SHP77 (cell line): ENCODE results near the gene OSBPL1A.

ENCODE experiments used
- DNase-seq, 2 experiments: peaks; one replicate each; lab custom pipeline; 2025; lab: John Stamatoyannopoulos, UW

OSBPL1A gene

DNA sequence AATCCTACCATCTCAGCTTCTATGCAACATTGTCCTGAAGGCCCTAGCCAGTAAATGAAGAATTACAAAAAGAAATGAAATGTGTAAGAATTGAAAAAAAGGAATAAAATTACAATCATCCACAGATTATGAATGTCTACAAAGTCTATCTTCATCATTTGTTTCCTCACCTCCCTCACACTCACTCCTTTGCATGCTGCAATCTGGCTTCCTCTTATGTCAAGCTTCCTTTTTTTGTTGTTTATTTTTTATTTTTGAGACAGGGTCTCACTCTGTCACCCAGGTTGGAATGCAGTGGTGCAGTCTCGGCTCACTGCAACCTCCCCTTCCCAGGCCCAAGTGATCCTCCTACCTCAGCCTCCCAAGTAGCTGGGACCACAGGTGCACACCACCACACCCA lies 129.7 kb downstream of the OSBPL1A start:
- DNase-seq = no peak

DNA sequence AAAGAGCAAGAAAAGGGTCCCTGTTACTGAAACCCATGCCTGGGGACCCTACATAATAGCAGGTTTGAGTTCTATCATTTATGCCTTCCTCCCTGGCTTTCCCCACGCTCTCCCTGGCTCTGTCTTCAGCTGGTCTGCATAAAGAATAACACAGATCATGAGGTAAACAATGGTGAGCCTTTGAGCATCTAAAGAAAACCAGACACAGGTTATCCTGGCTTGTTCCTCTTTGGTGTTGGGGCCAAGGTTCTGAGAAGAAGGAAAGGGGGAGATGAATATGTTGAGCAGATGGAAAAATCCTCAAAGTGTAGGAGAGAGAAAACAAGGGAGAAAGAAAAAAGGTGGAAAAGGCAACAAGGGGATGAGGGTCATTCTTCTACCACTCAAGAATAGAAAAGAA lies 131.5 kb downstream of the OSBPL1A start:
- DNase-seq = no peak

DNA sequence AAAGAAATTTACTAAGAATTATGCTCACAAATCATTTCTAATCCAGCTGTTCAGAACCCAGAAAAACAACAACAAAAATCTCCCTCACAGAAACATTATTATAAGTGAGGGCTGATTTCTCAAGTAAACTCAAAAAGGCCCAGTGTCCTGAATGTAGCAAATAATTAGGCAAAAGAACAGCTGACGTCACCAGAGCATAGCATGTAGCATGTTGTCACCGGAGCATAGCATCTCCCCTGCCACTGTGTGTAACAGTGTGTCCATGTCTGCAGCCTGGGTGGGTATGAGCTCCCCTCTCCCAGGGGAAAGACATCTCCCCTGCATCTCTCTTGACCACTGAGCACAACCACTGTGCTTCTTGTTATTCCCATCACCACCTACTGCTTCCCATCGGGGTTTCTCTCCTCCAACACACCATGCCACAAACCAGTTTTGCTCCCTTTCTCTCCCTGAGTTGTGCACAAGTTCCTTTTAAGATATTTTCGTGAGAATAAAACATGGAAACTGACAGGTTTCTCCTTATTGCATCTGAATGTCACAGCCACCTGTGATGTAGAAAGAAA lies 132.0 kb downstream of the OSBPL1A start:
- DNase-seq = no peak

DNA sequence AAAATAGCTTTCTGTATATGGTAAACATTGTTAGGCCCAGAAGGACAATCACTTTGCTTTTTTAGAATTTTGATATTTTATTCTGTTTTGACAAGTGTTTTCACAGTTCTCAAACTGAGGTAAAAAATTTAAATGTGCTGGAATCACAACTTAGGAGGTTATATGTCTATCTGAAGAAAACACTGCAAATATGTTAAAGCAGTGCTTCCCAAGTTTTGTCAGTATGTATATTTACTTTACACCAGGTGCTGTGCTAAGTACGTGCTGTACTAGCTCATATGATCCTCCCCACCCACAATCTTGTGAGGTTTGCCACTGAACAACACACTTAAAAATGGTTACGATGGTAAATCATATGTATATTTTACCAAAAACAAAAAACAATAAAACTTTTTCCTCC lies 134.6 kb downstream of the OSBPL1A start:
- no peak for DNase-seq

DNA sequence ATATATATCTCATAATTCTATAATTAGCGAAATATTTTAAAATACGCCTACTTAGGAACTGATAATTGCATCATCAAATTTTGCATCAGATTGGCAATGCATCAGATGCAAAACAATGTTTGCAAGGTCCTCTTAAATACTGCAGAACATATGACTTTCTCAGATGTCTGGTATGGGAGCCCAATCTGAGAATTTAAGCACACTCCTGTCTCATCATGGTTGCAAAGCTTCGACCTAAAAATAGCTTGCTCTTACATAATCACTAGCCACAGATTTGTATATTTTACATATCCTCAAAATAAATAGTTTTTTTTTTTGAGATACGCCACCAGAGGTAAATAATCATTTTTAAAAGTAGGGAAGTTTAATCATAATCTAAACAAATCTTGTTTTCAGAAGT lies 135.5 kb downstream of the OSBPL1A start:
- no peak for DNase-seq

DNA sequence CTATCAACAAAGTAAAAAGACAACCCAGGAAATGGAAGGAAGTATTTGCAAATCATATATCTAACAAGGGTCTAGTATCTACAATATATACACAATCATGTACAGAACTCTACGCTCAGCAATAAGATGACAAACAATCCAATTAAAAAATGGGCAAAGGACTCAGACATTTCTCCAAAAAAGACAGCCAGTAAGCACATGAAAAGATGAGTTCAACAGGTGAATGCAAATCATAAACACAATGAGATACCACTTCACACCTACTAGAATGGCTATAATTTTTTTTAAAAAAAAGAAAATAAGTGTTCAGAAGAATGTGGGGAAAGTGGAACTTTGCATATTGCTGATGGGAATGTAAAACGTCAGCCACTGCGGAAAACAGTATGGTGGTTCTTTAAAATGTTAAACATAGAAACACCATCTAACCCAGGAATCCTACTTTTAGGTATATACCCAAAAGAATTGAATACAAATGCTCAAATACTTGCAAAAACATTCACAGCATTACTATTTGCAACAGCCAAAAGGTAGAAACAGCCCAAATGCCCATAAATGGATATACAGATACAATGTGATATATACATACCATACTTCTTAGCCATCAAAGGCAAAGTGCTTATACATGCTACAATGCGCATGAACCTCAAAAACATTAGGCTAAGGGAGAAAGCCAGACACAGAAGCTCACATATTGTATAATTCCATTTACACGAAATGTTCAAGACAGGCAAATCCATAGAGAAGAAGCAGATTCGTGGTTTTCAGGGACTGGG lies 137.6 kb downstream of the OSBPL1A start:
- DNase-seq = no peak

DNA sequence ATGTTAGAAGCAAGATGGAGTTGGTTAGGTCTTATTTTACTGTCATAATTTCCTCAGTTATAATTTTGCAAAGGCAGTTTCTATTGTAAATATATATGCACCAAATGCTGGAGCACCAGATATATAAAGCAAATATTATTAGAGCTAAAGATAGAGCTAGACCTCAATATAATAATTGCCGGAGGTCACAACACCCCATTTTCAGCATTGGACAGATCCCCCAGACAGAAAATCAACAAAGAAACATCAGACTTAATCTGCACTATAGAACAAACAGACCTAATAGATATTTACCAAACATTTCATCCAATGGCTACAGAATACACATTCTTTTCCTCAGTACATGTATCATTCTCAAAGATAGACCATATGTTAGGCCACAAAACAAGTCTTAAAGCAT lies 143.6 kb downstream of the OSBPL1A start:
- no peak for DNase-seq

DNA sequence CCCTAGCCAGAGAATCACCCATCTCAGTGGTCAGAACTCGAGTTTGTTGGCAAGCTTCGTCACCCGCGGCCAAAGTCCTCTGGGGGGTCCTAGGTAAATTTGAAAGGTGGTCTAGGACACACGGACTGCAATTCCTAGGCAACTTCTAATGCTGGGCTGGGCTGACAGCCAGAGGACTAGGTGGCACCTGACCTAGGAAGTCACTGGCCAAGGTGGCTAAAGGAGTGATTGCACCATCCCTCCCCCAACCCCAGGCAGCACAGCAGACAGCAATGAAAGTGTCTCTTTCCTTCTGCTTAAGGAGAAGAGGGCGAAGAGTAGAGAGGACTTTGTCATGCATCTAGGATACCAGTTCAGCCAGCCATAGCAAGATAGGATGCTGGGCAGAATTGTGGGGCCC lies 147.9 kb downstream of the OSBPL1A start:
- no peak for DNase-seq

DNA sequence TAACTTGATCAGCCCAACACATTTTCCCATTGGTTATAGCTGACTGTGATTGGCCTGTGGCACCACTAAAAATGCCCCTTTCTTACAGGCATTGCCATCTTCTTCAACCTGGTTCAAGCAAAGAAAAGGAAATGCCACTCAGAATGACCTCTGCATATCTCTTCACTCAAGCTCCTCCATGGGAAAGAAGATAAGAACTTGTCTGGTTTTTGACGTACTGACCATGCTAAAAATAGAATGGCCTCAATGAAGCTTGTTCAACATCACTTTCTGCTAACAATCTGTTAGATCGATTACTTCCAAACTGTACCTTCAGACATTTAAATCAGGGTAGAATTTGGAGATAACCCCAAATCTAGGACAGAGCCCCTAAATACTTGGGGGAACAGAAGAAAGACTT lies 149.3 kb downstream of the OSBPL1A start:
- no peak for DNase-seq

DNA sequence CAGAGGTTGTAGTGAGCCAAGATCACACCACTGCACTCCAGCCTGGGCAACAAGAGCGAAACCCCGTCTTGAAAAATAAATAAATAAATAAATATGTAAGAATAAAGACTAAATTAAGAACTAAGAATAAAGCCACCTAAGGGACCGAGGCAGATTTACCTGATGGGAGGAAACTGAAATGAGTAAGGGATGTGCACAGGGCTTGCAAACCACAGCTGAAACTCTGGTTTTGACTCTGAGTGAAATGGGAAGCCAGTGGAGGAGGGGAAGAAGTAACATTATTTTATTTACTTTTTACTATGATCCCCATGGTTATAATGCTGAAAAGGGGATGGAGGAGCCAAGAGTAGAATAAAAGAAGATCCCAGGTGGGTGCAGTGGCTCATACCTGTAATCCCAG lies 151.5 kb downstream of the OSBPL1A start:
- DNase-seq = no peak

DNA sequence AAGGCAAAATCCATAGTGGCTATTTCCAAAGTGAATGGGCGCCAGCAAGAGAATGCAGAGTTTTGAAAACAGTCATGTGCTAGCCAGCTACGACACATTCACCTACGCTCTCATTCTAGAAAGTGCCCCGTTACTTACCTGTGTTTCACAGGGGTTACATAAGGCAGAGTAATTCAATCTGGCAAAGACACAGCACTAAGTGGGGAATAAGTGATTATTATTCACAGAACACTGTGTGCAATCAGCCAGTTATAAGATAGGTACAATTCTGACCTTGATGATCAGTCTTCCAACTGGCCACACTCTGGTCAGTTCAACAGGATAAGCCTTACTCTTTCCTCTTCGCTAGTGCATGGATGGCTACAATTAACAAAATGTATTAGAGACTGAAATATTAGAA lies 152.9 kb downstream of the OSBPL1A start:
- no peak for DNase-seq

DNA sequence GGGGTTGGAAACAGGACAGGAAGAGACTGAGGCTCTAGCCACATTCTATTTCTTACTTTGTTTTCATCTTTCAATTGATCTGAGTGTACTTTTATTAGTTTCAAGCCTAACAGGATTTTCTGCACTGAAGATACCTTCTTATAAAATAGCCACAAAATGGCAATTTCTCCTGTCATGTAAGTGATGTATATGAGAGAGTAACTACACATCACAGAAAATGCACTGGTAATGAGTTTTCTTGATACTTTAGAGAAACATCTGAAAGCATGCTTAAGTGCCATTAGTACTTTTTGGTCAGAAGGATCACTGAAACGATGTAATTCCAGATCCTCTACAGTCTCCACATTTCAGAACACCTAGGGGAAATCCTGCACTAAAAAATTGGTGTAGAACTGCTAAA lies 153.9 kb downstream of the OSBPL1A start:
- no peak for DNase-seq

DNA sequence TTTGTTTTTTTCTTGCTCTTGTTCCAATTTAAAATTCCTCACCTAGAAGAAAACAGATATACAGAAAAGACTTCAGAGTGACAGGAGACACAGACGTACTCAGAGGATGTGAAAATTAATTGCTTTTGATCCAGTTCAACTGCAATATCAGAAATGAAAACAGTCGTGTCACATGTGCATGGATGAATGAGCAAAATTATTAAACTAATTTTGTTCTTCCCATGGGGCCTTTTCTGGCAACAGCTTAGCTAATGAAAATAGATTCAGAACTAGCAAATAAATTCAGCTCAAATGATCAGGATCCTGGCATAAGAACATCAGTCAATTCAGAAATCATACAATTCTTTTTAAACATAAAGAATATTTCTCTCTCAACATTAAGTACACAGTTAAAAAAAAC lies 158.3 kb downstream of the OSBPL1A start:
- no peak for DNase-seq

DNA sequence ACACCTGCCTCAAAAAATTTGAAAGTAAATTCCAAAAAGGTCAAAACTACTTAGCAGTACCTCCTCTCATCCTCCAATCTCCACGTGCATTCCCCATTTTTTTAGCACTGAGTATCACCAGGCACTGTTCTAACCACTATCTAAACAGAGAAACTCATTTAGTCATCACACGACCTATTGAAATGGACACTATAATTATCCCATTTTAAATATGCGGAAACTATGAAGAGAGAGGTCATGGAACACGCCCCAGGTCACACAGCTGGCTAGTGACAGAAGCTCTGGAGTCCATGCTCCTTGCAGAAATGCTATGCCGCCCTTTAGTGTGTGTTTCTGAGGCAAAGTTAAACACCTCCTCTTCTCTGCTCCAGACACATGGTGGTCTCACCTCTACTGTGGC lies 159.2 kb downstream of the OSBPL1A start:
- DNase-seq = no peak

DNA sequence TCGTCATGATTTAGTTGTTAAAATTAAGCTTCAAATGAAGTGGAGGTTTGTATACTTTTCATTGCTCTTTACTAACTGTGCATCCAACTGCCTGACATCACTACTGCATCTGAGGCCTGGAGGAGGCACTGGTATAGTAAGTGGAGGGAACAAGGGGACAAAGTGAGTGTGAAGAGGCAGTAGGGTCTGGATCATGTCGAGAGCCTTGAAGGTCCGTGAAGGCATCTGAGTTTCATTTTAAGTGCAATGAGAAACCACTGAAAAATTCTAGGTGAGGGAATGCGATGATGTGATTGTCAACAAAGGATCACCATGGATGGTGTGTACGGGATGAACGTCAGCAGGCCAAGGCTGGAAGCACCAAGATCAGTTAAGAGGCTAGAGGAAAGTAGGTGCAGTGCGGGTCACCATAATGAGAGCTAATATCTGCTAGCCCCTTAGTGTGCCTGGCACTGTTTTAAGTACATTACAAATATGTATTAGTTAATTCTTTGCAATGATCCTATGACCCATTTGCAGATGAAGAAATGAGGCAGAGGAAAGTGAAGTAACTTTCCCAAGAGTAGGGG lies 162.7 kb downstream of the OSBPL1A start:
- DNase-seq = no peak

DNA sequence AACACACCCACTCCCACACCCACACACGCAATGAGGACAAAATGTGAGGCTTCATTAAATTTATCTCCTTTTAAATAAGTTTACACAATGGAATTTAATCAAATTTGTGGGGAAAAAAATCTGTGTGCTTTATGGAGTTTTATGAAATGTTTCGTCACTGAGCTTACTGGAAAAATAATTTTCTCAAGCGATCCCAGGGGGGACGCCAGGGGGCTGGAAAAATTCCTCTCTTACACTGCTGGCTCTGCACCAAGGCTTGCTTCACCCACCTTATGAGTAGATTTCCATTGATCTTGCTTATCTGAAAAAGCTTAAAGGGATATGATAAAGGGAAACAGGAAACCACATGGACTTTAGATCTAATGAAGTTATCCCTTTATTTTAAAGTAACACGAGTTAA lies 163.3 kb downstream of the OSBPL1A start:
- no peak for DNase-seq

DNA sequence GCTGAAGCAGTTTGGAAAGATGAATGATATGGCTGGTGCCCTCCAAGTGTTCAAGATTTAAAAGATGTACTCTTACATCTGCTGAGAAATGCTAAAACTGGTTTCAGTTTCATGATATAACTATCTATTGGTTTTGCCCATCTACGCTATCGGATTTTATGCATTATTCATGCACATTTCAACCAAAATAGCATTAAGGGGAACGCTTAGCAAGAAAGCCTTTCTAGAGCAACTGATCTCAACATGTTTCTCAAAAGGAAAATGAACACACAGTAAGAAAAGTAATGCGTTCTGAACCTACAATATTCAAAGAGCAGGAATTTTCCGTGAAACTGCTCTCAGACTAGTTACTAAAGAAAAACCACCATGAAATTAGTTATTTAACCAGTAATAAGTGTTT lies 164.8 kb downstream of the OSBPL1A start:
- DNase-seq = no peak

DNA sequence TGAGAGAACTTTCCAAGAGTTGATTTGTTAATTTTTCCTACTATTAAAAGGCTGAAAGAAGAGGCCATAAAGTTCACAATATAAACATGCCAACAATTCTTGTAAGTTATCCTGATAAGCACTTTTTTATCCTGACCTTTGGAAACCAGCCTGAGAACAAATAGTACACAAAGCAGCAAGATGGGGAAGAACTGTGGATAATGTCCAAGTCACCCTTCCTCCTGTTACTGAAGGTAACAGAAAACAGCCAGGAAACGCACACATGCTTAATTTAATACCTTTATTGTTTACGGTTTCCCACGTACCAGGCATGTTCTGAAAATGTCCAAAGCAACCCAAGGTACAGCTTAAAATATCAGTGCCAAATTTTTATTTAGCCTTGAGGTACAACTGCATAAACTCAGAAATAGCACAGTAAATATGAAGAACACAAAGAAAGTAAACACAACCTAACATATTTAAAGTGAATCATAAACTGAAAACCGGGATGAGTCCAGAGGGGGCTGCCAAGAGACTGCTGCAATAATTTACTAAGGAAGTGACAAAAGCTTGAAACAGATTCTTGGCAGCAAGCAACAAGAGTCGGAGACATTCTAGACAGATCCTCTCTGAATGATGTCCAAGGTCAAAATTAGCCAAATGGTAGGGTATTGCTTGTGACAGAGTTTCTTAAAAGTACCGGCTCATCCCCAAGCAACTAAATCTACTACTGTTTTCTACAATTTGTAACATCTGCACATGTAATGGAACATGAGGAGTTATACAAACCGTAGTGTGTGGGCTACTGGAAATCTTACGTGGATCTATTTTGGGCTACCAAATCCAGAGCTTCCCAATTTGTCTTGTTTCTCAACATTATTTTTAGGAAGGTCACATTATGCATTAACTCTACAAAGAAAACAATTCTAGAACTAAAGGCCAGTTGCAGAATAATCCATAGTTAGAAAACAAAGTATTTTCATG lies 165.6 kb downstream of the OSBPL1A start:
- no peak for DNase-seq

DNA sequence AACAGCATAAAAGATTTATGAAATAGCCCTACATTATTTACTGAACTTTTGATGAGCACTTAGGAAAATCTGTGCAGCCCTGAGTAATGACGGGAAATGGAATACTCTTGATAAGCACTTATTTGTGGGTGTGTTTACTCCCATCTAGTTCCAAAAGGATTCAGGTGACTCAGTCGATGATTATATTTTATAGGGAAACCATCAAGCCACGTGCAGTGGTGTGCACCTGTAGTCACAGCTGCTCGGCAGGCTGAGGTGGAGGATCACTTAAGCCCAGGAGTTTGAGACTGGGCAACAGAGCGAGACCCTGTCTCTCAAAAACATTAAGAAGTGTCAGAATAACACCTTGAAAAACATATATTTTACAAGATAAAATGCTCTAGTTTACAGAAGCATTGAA lies 166.9 kb downstream of the OSBPL1A start:
- DNase-seq = no peak

DNA sequence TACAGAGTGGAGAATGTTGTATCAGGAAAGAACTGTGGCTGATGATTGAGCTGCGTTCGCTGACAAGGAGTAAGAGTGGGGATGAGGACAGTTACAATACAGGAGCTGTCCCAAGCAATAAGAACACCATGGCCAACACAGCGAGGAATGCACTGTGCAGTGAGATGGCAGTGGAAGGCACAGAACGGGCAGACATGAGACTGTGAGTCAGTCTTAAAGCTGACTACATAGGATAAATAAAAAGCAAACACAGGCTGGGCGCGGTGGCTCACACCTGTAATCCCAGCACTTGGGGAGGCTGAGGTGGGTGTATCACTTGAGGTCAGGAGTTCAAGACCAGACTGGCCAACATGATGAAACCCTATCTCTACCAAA lies 169.0 kb downstream of the OSBPL1A start:
- DNase-seq = no peak

DNA sequence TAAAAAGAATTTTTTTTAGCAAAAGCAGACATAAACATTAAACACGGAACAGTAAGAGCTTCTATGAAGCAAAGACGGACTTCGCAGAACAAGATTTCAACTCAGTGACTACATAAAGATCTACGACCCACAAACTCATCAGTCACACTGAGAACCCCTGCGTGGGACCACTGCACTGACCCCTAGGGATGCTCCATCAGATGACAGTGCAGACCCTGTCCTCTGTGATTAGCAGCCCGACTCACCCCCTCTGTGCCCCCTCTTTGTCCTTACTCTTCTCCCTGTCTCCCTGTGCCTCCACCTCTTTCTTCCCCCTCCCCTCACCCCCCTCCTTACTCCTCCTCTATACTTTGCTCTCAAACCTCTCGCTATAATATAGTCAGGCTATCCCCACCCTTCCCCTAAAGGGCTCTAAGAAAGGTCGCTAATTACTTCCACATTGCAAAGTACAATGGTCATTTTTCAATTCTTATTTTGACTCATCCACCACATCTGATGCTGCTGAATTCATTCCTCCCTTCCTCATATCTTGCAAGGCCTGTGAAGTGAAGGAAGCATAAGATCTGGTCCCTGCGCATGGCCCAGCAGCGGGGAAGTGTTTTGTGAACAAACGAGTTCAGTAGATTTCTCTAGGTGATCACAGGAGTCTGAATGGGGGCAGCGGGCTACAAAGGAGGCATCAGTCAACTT lies 169.5 kb downstream of the OSBPL1A start:
- DNase-seq = no peak

DNA sequence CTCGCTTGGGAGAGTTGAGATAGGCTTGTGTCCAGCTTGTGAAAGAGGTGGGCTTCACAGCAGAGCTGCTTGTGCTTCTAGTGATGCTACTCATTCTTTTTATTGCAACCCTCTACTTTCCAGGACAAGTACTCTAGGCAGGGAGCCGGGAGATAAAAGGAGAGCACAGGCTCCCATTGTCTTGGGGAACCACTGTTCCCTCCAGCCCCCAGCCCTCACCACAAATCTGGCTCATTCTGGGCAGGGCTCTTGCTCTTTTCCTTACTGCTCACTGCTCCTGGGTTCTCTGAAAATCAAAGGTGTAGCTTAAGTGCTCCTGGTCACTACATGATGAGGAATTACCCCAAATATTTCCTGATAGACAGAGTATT lies 177.3 kb downstream of the OSBPL1A start:
- no peak for DNase-seq
